K562 (cell line): Measurements from ENCODE around the gene HMGN2. TPM values are rescaled to one million over a fixed set of nuclear protein-coding genes. Genes with fewer than 3 reads are reported as not detected.
A peak's percentile ranks its signal among the peaks of the same experiment; 100 is the strongest.

Source experiments
- ATAC-seq: fragments of 200-7000 bp; cut with Tn5 transposase; 3 replicates; pipeline ENCODE4 v1.9.1; 2020; ENCODE audit warnings: moderate library complexity
- BruUV-seq: library from RNA; stranded (reverse); fragments of 400-500 nt; replicated peaks from 2 replicates; lab custom pipeline; 2021; lab: Mats Ljungman, UMichigan
- CTCF ChIA-PET: fragments of 300-600 bp; formaldehyde crosslinking; extraction: SDS; loops from one replicate; lab custom pipeline; 2021; ENCODE audit warnings: low intra/inter-chr PET ratio; lab: Yijun Ruan, JAX
- POLR2A ChIA-PET: fragments of 300-600, 350-650 bp; sonication (Branson Sonifier 250); formaldehyde crosslinking; extraction: SDS; loops from one replicate; lab custom pipeline; 2021; ENCODE audit warnings: antibody characterized with exemption, inconsistent platforms; lab: Yijun Ruan, JAX
- DNase-seq, 4 experiments: peaks; one replicate each; pipeline versions ENCODE4 v3.0.0 to v3.0.0-alpha.2; 2011 to 2018; ENCODE audit warnings: low spot score in 3 of 4, mixed read lengths in 3 of 4; ENCODE audit errors: extremely low read depth in 1 of 4
- FAIRE-seq: peaks from 2 replicates; lab custom pipeline; 2011; peaks lifted over from hg19 to GRCh38; lab: Jason Lieb, UNC
- H2AFZ ChIP-seq: 2 replicates; pipeline ENCODE4 v1.6.0; 2011; ENCODE audit warnings: low read depth, low read length, control low read depth, inconsistent platforms
- H3K27ac ChIP-seq: fragments of 200-600 bp; 3 replicates; pipeline ENCODE4 v1.8.0; 2011; ENCODE audit warnings: low read depth, mild to moderate bottlenecking, control low read depth, inconsistent platforms, low read length, moderate library complexity, mixed read lengths; ENCODE audit errors: extremely low read depth
- H3K27me3 ChIP-seq, 2 experiments: fragments of 300-600 bp in 1 of 2; 2 replicates in 1 of 2; 3 replicates in 1 of 2; pipeline versions ENCODE4 v1.6.0 to v1.8.0; 2011; ENCODE audit warnings: inconsistent platforms in 2 of 2, low read length in 2 of 2, mild to moderate bottlenecking in 1 of 2, mixed read lengths in 1 of 2, moderate library complexity in 1 of 2; ENCODE audit not compliant: control insufficient read depth in 2 of 2, insufficient read depth in 2 of 2
- H3K36me3 ChIP-seq: fragments of 300-600 bp; 3 replicates; pipeline ENCODE4 v1.8.0; 2011; ENCODE audit warnings: mild to moderate bottlenecking, low read length, inconsistent platforms; ENCODE audit not compliant: control insufficient read depth, insufficient read depth
- H3K4me1 ChIP-seq, 2 experiments: fragments of 200-600 bp in 1 of 2; replicated peaks in 1 of 2; 2 replicates in 1 of 2; 3 replicates in 1 of 2; pipeline versions ENCODE4 v1.5.1 to v1.8.0; 2011; ENCODE audit warnings: inconsistent platforms in 2 of 2, low read length in 2 of 2, mild to moderate bottlenecking in 1 of 2, mixed read lengths in 1 of 2, moderate library complexity in 1 of 2; ENCODE audit not compliant: control insufficient read depth in 2 of 2, insufficient read depth in 2 of 2
- H3K4me2 ChIP-seq: 2 replicates; pipeline ENCODE4 v1.6.1; 2011; ENCODE audit warnings: low read length, control low read depth, inconsistent platforms, mixed read lengths; ENCODE audit not compliant: insufficient read depth
- H3K4me3 ChIP-seq: fragments of 200-600 bp; sonication (generic), shearing (Covaris generic); 2 replicates; pipeline ENCODE4 v1.5.1; 2016; ENCODE audit warnings: control low read depth, inconsistent platforms
- H3K79me2 ChIP-seq: fragments of 200-600 bp; 3 replicates; pipeline ENCODE4 v1.8.0; 2011; ENCODE audit warnings: low read length, inconsistent platforms; ENCODE audit not compliant: control insufficient read depth, insufficient read depth
- H3K9ac ChIP-seq, 2 experiments: 2 replicates each; pipeline versions ENCODE4 v1.6.0 to v1.6.1; 2011; ENCODE audit warnings: low read depth in 2 of 2, low read length in 2 of 2, control low read depth in 1 of 2, inconsistent platforms in 1 of 2, mild to moderate bottlenecking in 1 of 2, mixed read lengths in 1 of 2; ENCODE audit not compliant: insufficient read depth in 1 of 2
- H3K9me1 ChIP-seq: one replicate; pipeline ENCODE4 v1.6.0; 2011; ENCODE audit warnings: inconsistent platforms, mild to moderate bottlenecking, low read length, moderate library complexity; ENCODE audit not compliant: control insufficient read depth, insufficient read depth
- H3K9me3 ChIP-seq: replicated peaks from 2 replicates; pipeline ENCODE4 v1.5.1; 2011; ENCODE audit warnings: low read depth, low read length, inconsistent platforms; ENCODE audit not compliant: control insufficient read depth, insufficient read depth
- H4K20me1 ChIP-seq: replicated peaks from 2 replicates; pipeline ENCODE4 v1.6.1; 2011; ENCODE audit warnings: low read length, inconsistent platforms, mixed read lengths; ENCODE audit not compliant: control insufficient read depth, insufficient read depth
- BDP1 ChIP-seq: IDR thresholded peaks from 3 replicates; pipeline ENCODE4 v1.6.1; 2011; ENCODE audit not compliant: insufficient read length, insufficient read depth
- CHCHD3 ChIP-seq: fragments of 250-450 bp; sonication (Bioruptor Pico); IDR thresholded peaks from 2 replicates; pipeline ENCODE4 v2.1.2; 2022; ENCODE audit warnings: mild to moderate bottlenecking
- ERF ChIP-seq: fragments of 450-650 bp; formaldehyde crosslinking; IDR thresholded peaks from 2 replicates; pipeline ENCODE4 v1.4.0; 2020; ENCODE audit warnings: mild to moderate bottlenecking, mixed read lengths
- IRF2 ChIP-seq: sonication (generic); formaldehyde crosslinking; IDR thresholded peaks from 2 replicates; pipeline ENCODE4 v1.8.1; 2022; ENCODE audit warnings: mild to moderate bottlenecking, missing genetic modification reagents
- NFRKB ChIP-seq: fragments of 450-650 bp; IDR thresholded peaks from 2 replicates; pipeline ENCODE4 v1.6.1; 2016; ENCODE audit warnings: low read depth
- POLR2A ChIP-seq: fragments of 450-650 bp; conservative IDR thresholded peaks from 2 replicates; pipeline ENCODE4 v1.6.1; 2016
- POLR2H ChIP-seq: IDR thresholded peaks from 2 replicates; pipeline ENCODE4 v1.6.1; 2016; ENCODE audit warnings: missing genetic modification characterization, low read depth, mild to moderate bottlenecking, control low read depth, missing compliant biosample characterization, moderate library complexity
- PTTG1 ChIP-seq: fragments of 450-650 bp; IDR thresholded peaks from 2 replicates; pipeline ENCODE4 v1.6.1; 2016; ENCODE audit warnings: low read depth, mild to moderate bottlenecking, missing genetic modification characterization, missing compliant biosample characterization
- SUPT5H ChIP-seq: fragments of 450-650 bp; IDR thresholded peaks from 2 replicates; pipeline ENCODE4 v1.6.1; 2016
- ZNF41 ChIP-seq: fragments of 250-450 bp; sonication (Bioruptor Pico); conservative IDR thresholded peaks from 2 replicates; pipeline ENCODE4 v1.4.0; 2020; ENCODE audit warnings: mild to moderate bottlenecking
- ZNF785 ChIP-seq: fragments of 250-450 bp; sonication (Bioruptor Pico); IDR thresholded peaks from 2 replicates; pipeline ENCODE4 v1.4.0; 2020; ENCODE audit warnings: mild to moderate bottlenecking
- WGBS: fragments of 100-300 bp; shearing (Covaris generic); methylation state at CpG from one replicate; pipeline ENCODE4 v1.1.6; 2016; ENCODE audit warnings: low coverage, mixed read lengths; ENCODE audit not compliant: insufficient coverage; ENCODE audit errors: missing lambda C conversion rate; 5-methylcytosine and 5-hydroxymethylcytosine counted together
- in situ Hi-C: fragments of 300-500 bp; cut with MboI; formaldehyde crosslinking; loops from 4 replicates; pipeline ENCODE4 v1.15.0; 2018; ENCODE audit warnings: inconsistent platforms, mixed read lengths
- intact Hi-C: fragments of 100-400 bp; cut with micrococcal nuclease; formaldehyde crosslinking; loops from 2 replicates; pipeline ENCODE4 v1.14.2; 2022
- polyA plus RNA-seq, 8 experiments: library from polyadenylated mRNA; depleted of rRNA in 4 of 8; stranded (reverse) in 5 of 8; unstranded in 3 of 8; fragments of >200 nt; fragmentation: Nextera tagmentation in 2 of 8; fragmentation: Illumina TruSeq in 1 of 8; extraction: Ambion mirVana in 2 of 8; extraction: Trizol in 1 of 8; gene quantifications; 2 replicates each; pipeline versions ENCODE4 v1.2.1 to v1.2.3, GENCODE V29; 2011 to 2014; ENCODE audit warnings: inconsistent platforms in 1 of 8, missing spikeins in 1 of 8
- total RNA-seq, 7 experiments: library from RNA; depleted of rRNA in 6 of 7; stranded (reverse); fragments of >200 nt in 6 of 7; fragmentation: Illumina TruSeq in 2 of 7; extraction: Trizol in 2 of 7; gene quantifications; 2 replicates each; pipeline versions ENCODE4 v1.2.1 to v1.2.3, GENCODE V29; 2011 to 2021; ENCODE audit warnings: low replicate concordance in 1 of 7
- TF ChIP-seq, protein P1 (sequence below): IDR thresholded peaks from 3 replicates; pipeline ENCODE4 v1.6.1; 2011; ENCODE audit warnings: borderline replicate concordance, mild to moderate bottlenecking; ENCODE audit not compliant: insufficient read length, insufficient read depth
- TF ChIP-seq, protein P2 (sequence below): fragments of 200-600 bp; sonication (generic); IDR thresholded peaks from one replicate; pipeline ENCODE4 v1.6.1; 2012; ENCODE audit warnings: mild to moderate bottlenecking, low read depth, low read length, inconsistent platforms

The HMGN2 gene
- total and polyA plus RNA-seq, 9 of the 15 experiments (the other 6 are each of a cell fraction or from before 2014, with no cell fraction given) = 370 to 1,354 (median 965) TPM

DNA sequence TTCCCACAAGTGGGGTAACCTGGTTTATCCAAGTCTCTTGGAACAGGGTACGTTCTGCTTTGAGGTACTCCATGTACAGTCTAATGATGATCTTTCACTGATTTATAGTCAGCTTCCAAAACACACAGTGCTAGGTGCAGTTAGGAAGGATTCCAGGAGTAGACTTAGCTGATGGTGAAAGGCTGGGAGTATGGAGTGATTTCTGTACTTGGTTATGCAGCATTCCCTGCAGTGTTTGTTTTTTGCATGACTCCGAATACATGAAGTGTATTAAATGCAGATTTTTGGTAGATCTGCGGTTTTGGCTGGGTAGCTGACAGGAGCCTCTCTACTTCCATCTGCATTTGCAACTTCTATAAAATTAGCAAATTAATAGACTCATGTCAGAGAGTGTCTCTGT, 3.7 kb downstream of the HMGN2 start:
- Histone ChIP-seq H4K20me1 (peaks cover 13% of the 10 kb centered on the region), H3K4me2 (no peak overlapping the region), H3K4me3 (no peak overlapping the region), H3K4me1 (peaks cover 20 to 23% of the 10 kb centered on the region in 2 experiments; a peak in 4 of 5 replicates), H3K9ac (no peak overlapping the region), H3K79me2 (peaks cover 28% of the 10 kb centered on the region), H3K9me3 (no peaks in the 10 kb centered on the region), H3K9me1 (no peaks in the 10 kb centered on the region), H3K27ac (no peak overlapping the region), H3K36me3 (peaks cover 42% of the 10 kb centered on the region), H2AFZ (no peak overlapping the region), H3K27me3 (no peaks in the 10 kb centered on the region)
- FAIRE-seq (no peak), ATAC-seq (no peak), DNase-seq (no peak)
- intact Hi-C loops = no loop called here
- BruUV-seq = no TSS peak
- in situ Hi-C loops = no loop called here
- WGBS = 96% methylated on average over 3 of the region's 3 CpGs
- ChIA-PET CTCF (no interaction called here), POLR2A (interaction anchor here (0.7 to 2.2 kb wide), 6 partner anchors 9 to 217 kb away, joined by 3 to 12 read pairs (median 4); no protein-coding TSS in a partner anchor)
- TF ChIP-seq, protein P1, sequence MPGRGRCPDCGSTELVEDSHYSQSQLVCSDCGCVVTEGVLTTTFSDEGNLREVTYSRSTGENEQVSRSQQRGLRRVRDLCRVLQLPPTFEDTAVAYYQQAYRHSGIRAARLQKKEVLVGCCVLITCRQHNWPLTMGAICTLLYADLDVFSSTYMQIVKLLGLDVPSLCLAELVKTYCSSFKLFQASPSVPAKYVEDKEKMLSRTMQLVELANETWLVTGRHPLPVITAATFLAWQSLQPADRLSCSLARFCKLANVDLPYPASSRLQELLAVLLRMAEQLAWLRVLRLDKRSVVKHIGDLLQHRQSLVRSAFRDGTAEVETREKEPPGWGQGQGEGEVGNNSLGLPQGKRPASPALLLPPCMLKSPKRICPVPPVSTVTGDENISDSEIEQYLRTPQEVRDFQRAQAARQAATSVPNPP = no peak
- TF ChIP-seq ZNF41 (CRISPR knock-in tag) = no peak
- no peak for TF ChIP-seq PTTG1
- no peak for TF ChIP-seq CHCHD3 (CRISPR knock-in tag)
- TF ChIP-seq IRF2 (CRISPR knock-in tag) = no peak
- TF ChIP-seq ZNF785 (CRISPR knock-in tag) = no peak
- no peak for TF ChIP-seq ERF (CRISPR knock-in tag)
- peak; percentile 31; the same call in 1 of the 2 replicates for TF ChIP-seq SUPT5H
- TF ChIP-seq POLR2A = peak; percentile 30
- no peak for TF ChIP-seq POLR2H (tag)
- TF ChIP-seq, protein P2, sequence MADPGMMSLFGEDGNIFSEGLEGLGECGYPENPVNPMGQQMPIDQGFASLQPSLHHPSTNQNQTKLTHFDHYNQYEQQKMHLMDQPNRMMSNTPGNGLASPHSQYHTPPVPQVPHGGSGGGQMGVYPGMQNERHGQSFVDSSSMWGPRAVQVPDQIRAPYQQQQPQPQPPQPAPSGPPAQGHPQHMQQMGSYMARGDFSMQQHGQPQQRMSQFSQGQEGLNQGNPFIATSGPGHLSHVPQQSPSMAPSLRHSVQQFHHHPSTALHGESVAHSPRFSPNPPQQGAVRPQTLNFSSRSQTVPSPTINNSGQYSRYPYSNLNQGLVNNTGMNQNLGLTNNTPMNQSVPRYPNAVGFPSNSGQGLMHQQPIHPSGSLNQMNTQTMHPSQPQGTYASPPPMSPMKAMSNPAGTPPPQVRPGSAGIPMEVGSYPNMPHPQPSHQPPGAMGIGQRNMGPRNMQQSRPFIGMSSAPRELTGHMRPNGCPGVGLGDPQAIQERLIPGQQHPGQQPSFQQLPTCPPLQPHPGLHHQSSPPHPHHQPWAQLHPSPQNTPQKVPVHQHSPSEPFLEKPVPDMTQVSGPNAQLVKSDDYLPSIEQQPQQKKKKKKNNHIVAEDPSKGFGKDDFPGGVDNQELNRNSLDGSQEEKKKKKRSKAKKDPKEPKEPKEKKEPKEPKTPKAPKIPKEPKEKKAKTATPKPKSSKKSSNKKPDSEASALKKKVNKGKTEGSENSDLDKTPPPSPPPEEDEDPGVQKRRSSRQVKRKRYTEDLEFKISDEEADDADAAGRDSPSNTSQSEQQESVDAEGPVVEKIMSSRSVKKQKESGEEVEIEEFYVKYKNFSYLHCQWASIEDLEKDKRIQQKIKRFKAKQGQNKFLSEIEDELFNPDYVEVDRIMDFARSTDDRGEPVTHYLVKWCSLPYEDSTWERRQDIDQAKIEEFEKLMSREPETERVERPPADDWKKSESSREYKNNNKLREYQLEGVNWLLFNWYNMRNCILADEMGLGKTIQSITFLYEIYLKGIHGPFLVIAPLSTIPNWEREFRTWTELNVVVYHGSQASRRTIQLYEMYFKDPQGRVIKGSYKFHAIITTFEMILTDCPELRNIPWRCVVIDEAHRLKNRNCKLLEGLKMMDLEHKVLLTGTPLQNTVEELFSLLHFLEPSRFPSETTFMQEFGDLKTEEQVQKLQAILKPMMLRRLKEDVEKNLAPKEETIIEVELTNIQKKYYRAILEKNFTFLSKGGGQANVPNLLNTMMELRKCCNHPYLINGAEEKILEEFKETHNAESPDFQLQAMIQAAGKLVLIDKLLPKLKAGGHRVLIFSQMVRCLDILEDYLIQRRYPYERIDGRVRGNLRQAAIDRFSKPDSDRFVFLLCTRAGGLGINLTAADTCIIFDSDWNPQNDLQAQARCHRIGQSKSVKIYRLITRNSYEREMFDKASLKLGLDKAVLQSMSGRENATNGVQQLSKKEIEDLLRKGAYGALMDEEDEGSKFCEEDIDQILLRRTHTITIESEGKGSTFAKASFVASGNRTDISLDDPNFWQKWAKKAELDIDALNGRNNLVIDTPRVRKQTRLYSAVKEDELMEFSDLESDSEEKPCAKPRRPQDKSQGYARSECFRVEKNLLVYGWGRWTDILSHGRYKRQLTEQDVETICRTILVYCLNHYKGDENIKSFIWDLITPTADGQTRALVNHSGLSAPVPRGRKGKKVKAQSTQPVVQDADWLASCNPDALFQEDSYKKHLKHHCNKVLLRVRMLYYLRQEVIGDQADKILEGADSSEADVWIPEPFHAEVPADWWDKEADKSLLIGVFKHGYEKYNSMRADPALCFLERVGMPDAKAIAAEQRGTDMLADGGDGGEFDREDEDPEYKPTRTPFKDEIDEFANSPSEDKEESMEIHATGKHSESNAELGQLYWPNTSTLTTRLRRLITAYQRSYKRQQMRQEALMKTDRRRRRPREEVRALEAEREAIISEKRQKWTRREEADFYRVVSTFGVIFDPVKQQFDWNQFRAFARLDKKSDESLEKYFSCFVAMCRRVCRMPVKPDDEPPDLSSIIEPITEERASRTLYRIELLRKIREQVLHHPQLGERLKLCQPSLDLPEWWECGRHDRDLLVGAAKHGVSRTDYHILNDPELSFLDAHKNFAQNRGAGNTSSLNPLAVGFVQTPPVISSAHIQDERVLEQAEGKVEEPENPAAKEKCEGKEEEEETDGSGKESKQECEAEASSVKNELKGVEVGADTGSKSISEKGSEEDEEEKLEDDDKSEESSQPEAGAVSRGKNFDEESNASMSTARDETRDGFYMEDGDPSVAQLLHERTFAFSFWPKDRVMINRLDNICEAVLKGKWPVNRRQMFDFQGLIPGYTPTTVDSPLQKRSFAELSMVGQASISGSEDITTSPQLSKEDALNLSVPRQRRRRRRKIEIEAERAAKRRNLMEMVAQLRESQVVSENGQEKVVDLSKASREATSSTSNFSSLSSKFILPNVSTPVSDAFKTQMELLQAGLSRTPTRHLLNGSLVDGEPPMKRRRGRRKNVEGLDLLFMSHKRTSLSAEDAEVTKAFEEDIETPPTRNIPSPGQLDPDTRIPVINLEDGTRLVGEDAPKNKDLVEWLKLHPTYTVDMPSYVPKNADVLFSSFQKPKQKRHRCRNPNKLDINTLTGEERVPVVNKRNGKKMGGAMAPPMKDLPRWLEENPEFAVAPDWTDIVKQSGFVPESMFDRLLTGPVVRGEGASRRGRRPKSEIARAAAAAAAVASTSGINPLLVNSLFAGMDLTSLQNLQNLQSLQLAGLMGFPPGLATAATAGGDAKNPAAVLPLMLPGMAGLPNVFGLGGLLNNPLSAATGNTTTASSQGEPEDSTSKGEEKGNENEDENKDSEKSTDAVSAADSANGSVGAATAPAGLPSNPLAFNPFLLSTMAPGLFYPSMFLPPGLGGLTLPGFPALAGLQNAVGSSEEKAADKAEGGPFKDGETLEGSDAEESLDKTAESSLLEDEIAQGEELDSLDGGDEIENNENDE = no peak
- TF ChIP-seq NFRKB = no peak
- no peak for TF ChIP-seq BDP1
